ENCODE results near the gene SPTBN5. TPM values are rescaled to one million over a fixed set of nuclear protein-coding genes. Genes with fewer than 3 reads are reported as not detected.

The SPTBN5 gene
- total RNA-seq, 2 donors from 2014 or later, result 0.63 to 1.3 TPM

DNA sequence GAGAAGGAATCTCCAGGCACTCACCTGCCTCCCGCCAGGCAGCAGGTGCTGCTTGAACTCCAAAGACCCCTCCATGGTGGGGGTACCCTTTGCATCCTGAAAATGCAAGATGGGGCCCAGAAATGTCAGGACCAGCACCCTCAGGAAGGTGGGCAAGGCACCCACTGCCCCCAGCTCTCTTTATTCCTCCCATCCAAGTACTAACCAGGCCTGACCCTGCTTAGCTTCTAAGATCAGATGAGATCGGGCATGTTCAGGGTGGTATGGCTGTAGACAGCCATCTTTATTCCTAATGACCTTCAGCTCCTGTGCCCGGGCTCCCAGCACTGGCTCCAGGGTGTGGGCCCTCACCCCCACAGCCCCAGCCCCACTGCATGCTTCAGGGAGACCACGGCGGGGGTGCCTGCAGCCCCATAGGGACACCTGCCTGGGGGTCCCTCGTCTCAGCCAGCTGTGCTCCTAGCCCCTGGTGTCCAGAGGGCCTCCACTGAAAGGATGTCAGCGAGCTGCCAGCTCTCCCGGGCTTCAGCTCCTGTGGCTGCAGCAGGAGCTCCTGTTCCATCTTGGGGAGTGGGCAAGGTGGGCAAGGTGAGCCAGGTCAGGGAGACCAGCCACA is 42.0 kb downstream of the SPTBN5 start:
- H3K9me3 ChIP-seq, result no peaks in the 10 kb centered on the region
- DNase-seq (ENCODE audit: low spot score), result no peak
- H3K4me3 ChIP-seq, result no peak overlapping the region
- no peaks in the 10 kb centered on the region for H3K27me3 ChIP-seq
- no peak overlapping the region for H3K27ac ChIP-seq
- peaks cover 15% of the 10 kb centered on the region for H3K36me3 ChIP-seq
- no peaks in the 10 kb centered on the region for H3K4me1 ChIP-seq
- TF ChIP-seq CTCF (IDR thresholded peaks at IDR 0.05), result no peak

- Histone ChIP-seq H3K27ac (no peak overlapping the region), H3K4me3 (no peak overlapping the region), H3K4me1 (no peaks in the 10 kb centered on the region), H3K36me3 (peaks cover 22% of the 10 kb centered on the region), H3K9me3 (no peaks in the 10 kb centered on the region), H3K27me3 (no peaks in the 10 kb centered on the region)
- TF ChIP-seq CTCF (IDR thresholded peaks at IDR 0.05), result no peak
- no peak for DNase-seq (ENCODE audit: low spot score)
Measured at GRCh38 chr15:41851167-41851523, 42.7 kb downstream of the SPTBN5 start.

GRCh38 chr15:41850482-41851166 is 43.2 kb downstream of the SPTBN5 start:
- no peaks in the 10 kb centered on the region for H3K27me3 ChIP-seq
- peaks cover 27% of the 10 kb centered on the region for H3K36me3 ChIP-seq
- DNase-seq (ENCODE audit: low spot score), result no peak
- no peaks in the 10 kb centered on the region for H3K9me3 ChIP-seq
- H3K4me1 ChIP-seq, result no peaks in the 10 kb centered on the region
- H3K27ac ChIP-seq, result no peak overlapping the region
- no peak overlapping the region for H3K4me3 ChIP-seq
- no peak for TF ChIP-seq CTCF (IDR thresholded peaks at IDR 0.05)

- TF ChIP-seq CTCF (IDR thresholded peaks at IDR 0.05), result no peak
- no peak for DNase-seq (ENCODE audit: low spot score)
- H3K27ac ChIP-seq, result no peak overlapping the region
Measured at GRCh38 chr15:41849861-41850260, 44.0 kb downstream of the SPTBN5 start.

GRCh38 chr15:41849204-41849603 is 44.6 kb downstream of the SPTBN5 start:
- no peak for DNase-seq (ENCODE audit: low spot score)
- Histone ChIP-seq H3K36me3 (peaks cover 37% of the 10 kb centered on the region), H3K4me3 (no peak overlapping the region), H3K4me1 (no peaks in the 10 kb centered on the region), H3K27ac (no peak overlapping the region), H3K27me3 (no peaks in the 10 kb centered on the region), H3K9me3 (no peaks in the 10 kb centered on the region)
- TF ChIP-seq CTCF (IDR thresholded peaks at IDR 0.05), result no peak

More at GRCh38 chr15:41849861-41850260, 44.0 kb downstream of the SPTBN5 start:
- no peak overlapping the region for H3K4me3 ChIP-seq
- no peaks in the 10 kb centered on the region for H3K27me3 ChIP-seq
- peaks cover 35% of the 10 kb centered on the region for H3K36me3 ChIP-seq
- no peaks in the 10 kb centered on the region for H3K4me1 ChIP-seq
- no peaks in the 10 kb centered on the region for H3K9me3 ChIP-seq
